Gastroesophageal sphincter (tissue), 3 donors: ENCODE measurements around the gene LDB2.

Source experiments
- CTCF ChIP-seq, 4 experiments: fragments of 200-600 bp in 2 of 4; fragments of 450-650 bp in 2 of 4; sonication (generic) in 1 of 4; IDR thresholded peaks; one replicate each; pipeline ENCODE4 v1.5.1; 2017 to 2019; ENCODE audit warnings: antibody characterized with exemption in 4 of 4, mild to moderate bottlenecking in 2 of 4, moderate library complexity in 2 of 4
- POLR2A ChIP-seq, 2 donors: fragments of 450-650 bp; IDR thresholded peaks; one replicate each; pipeline ENCODE4 v1.6.1; 2017; ENCODE audit warnings: antibody characterized with exemption in 2 of 2, mild to moderate bottlenecking in 2 of 2, moderate library complexity in 1 of 2

GRCh38 chr4:16684935-16685334 is 213.5 kb downstream of the LDB2 start:
- no peak for TF ChIP-seq CTCF (IDR thresholded peaks at IDR 0.05)
- TF ChIP-seq POLR2A (IDR thresholded peaks at IDR 0.05) = no peak
